Measurements from ENCODE around the gene AGAP1.

Gene AGAP1

DNA sequence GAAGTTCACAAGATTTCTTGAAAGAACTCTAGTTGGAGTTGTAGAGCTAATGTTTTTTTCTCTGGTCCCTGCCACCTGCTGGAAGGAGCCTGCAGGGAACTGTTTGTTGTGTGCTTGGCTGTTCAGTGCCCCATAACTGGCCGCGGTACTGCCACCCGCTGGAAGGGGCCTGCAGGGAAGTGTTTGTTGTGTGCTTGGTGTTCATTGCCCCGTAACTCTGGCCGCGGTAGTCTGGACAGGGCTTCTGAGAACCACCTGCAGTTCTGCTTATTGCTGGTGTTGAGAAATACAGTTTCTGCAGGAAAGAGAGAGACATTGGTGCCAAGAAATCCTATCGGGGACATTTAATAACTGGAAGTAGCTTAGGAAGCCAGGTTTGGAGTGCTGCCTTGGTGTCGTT, 58.1 kb downstream of the AGAP1 start:
- DNase-seq, result peak in 1 of 5 experiments; percentile 4

DNA sequence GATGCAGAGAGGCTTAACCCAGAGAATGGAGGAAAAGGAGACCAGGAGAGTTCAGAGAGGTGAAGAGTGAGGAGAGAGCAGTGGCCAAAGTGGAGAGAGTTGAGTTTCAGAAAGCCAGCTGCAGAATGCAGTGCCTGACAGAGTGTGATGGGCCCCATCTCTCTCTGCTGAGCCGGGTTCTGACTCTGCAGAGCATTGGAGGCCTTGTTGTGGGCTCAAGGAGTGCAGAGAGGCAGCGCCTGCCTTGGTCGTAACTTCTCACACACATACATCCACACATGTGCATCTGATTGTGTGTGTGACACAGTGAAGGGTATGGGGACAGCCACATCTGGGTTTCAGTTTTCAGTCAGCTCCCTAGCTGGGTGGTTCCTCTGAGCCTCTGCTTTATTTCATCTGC, 58.8 kb downstream of the AGAP1 start:
- no peak for DNase-seq

DNA sequence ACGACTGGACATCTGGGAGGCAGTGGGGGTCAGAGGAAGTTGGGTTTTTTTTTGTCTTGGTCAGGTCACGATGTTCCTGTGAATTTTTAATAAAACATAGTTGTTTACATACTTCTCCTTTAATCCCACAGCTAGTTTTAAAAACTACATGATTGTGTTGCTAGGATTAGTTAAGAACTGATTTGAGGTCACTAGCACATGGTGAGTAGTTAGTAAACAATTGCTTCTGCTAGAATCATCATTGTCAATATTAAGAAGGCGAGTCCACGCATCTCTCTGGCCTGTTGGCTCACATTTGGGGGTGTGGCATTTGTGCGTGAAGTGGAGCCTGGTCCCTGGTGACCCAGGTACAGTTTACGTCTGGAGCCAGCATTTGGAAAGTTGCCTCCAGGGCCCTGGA, 59.4 kb downstream of the AGAP1 start:
- no peak for DNase-seq

DNA sequence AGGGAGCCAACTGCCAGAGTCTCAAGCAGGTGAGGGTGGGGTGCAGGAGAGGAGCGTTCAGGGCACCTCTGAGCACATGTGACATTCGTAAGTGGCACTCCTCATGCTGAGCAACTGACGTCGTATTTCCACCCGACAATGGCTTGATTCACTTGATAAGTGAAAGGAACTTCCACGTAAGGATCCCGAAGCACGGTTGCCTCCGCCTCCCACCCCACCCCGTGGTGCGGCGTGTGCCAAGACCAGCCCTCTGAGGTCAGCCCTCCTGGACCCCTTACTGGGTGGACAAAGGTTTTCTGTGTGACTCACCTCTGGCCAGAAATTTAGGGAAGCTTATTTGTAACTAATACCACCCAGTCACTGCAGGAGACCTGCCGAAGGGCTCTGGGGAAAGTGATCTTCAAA, 59.9 kb downstream of the AGAP1 start:
- DNase-seq, result no peak

DNA sequence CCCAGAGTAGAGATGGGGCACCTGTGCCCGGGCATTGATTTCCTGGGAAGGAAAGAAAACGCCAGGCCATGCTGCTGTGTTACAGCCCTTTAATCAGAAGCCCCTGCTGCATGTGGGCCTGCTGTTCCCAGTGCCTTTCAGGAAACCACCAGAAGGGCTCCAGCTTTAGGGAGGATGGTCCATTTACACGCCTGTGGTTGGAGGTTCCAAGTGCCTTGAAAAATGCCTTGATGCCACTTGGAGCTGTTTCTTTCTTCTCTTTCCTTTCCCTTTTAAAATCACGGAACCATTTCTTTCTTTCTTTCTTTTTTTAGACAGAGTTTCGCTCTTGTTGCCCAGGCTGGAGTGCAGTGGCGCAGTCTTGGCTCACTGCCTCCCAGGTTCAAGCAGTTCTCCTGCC, 60.5 kb downstream of the AGAP1 start:
- no peak for DNase-seq

DNA sequence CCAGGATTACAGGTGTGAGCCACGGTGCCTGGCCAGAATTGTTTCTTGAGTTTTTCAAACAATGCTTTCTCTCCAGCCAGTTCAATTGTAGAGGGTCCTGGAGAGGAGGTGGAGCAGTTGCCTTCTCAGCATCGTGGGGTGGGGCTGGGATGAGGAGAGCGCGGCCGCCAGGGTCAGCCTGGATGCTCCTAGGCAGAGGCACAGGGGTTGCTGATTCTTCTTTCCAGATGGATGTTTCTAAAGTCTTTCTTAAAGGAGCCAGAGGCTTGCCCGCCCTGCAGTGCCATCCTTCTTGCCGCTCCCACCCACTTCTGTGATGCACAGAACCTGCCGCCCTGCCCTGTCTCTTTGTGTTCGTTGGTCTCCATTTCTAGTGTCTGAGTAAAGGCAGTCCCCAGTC, 61.1 kb downstream of the AGAP1 start:
- no peak for DNase-seq

DNA sequence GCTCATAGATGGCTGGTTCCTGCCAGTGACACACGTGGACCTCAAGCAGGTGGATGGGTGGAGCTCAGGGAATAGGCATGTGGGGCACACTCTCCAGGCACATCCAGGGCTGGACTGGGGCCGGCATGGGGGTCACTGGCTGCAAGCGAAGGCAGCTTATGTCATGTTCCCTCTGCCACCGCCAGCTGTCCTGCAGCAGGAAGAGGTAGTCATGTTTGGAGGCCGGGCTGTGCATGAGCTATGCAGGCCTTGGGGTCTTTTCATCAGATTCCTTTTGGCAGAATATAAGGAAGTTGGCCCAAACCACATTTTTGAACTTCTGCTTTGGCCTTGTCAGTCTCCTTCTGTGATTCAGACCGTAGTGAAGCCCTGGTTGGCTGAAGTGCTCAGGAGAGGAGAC, 61.5 kb downstream of the AGAP1 start:
- no peak for DNase-seq

DNA sequence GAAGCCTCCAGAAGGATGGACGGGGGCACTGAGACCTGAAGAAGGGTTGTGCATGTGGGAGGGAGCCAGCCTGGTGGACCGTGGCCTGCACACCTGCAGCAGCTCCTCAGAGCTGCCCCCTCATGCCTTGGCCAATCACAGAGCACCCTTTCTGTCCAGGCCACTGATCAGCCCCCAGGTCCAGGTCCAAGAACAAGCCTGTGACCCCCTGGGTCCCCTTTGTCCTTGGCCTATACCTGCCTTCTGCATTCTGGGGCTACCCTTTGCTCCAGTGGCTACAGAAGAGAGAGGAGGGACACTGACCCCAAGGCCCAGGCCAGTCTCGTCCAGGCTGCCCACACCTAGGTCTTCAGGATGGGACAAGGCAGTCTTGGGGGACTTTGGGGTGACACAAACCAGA, 62.2 kb downstream of the AGAP1 start:
- no peak for DNase-seq

DNA sequence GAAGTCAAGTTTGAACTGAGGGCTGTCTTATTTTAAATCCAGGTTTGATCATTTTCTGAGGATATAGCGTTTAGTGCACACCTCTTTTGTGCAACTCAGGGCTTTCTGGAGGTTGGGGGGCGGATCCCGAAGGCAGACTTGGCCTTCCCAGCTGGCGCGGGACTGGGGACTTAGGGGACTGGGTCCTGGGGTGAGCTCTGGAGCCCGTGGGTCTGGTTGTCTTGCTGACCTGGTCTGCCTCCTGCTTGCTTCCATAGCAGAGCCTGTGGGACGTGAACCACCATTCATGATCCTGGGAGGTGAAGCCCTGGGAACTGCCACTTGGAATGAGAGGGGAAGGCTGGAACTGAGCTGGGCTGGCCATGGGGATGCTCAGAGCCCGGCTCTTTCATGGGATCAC, 63.1 kb downstream of the AGAP1 start:
- no peak for DNase-seq

DNA sequence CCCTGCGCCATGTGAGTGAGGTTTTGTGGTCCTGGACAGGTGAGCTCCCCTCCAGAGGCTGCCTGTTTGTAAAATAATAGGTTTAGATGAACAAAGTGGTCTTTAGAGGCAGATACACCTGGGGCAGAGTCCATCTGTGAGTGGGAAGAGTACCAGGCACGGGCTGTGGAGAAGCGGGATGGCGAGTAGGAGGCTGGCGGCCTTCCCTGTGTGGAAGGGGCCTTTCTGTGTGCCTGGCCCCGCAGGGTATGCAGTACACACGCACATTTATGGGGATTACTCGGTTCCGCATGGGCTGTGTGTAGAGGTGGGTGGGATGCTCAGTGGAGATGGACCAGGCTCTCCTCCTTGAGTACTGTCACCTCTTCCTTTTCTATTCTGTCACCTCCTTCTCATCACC, 64.1 kb downstream of the AGAP1 start:
- DNase-seq, result no peak

DNA sequence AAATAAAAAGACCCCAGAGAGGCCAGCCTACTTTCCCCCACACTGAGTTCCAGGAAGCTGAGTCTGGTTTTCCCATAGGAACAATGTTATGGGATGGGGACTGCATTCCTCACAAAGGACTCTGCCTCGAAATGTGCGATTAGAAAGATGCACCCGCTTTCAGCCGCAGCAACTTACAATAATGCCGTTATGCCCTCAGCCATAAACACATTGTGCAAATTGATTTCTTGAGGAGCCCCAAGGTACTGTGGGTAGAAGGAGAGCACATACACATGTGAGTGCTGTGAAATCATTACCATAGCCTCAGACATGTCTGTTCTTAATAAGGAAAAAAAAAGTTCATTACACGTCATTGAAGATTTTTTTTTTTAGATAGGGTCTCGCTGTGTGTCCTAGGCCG, 64.7 kb downstream of the AGAP1 start:
- DNase-seq, result no peak

DNA sequence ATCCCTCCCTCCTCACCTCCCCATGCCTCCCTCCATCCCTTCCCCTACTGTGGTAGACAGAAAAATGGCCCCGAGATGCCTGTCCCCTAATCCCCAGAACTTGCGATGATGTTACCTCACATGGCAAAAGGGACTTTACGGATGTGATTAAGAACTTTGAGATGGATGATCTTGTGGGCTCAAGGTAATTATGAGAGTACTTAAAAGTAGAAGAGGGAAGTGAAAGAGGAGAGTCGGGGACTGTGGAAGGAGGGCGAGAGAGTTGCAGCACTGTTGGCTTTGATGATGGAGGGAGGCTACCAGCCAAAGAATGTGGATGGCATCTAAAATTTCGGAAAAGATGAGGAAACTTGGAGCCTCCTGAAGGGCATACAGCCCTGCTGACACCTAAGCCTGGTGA, 66.5 kb downstream of the AGAP1 start:
- DNase-seq, result no peak

DNA sequence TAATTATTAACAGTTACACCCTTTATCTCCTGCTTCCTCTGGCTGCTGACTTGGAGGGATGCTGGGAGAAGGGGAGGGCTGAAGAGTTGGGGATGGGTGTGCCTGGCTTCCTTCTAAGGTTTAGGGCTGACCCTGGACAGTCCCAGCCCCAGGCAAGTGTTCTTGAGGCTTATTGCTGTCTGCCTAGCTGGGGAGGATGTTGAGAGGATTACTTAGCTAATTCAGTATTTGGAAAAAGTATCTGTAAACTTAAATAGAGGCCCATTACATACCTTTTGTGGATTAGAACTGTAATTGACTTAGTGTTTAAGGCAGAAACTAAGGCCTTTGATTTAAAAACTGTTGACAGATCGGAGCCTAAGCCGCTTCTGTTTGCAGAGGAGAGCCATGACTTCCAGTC, 67.6 kb downstream of the AGAP1 start:
- no peak for DNase-seq

DNA sequence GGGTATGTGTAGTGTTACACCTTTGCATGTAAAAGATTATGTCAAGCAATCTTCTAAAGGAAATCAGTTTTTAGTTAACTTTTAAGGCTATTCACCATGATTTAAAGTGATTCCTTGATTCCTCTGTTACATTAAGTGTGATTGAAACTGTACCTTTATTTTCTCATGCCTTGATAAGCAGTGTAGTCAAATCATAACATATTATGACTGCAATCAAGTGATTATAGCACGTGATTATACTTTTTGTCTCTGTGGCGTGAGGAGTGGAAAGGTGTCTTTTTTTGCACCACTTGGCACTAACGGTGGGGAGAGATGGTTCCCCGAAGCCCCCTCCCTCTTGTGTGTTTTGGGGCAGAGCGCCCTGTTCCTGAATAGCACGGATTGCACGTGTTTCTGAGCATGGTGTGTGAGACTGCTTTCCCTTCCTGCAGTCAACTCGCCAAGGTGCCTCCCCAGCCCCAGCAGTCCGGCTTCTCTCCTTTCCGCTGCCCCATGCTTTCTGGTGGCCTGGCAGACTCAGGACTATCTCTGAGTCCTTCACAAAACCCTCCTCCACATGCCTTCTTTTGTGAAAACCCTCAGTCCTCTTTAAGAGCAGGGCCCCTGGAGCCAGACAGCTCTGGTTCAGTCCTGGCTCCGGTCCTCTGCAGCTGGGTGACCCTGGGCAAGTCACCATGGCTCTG, 68.4 kb downstream of the AGAP1 start:
- no peak for DNase-seq

DNA sequence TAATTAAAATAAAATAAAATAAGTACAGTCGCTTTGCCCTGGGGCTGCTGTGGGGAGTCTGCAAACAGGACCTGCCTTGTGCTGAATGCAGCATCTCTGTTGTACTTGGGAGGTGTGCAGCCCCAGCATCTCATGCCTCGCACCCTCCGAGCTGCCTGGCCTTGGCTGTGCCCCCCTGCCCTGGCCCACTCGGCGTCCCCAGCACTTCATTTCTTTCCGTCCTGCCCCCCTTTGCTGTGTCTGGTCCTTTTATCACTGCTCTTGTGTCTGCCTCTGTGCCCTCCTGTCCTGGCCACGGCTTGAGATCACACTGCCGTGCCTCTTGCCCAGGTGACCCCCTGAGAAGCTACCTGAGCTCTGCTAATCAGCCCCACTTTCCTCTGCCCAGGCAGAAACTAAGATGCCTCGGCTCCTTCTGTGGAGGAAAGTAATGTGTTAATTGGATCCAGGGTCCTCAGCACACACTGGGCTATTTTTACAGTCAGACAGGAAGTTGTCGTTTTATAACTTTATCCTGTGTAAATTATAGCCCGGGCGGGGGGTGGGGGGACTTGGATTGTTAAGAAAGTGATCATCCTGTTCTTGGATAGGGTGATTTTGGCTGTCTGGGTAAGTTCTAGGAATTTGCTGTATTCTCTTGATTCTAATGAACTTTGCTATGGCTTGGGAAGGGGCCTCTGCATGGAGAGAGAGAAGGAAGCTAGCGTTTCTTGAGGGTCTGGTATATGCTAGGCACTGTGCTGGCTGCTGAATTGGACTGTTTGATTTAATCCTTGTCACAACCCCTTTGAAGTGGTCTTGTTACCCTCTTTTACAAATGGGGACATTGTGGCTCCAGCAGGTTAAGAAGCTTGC, 69.4 kb downstream of the AGAP1 start:
- DNase-seq, result no peak

DNA sequence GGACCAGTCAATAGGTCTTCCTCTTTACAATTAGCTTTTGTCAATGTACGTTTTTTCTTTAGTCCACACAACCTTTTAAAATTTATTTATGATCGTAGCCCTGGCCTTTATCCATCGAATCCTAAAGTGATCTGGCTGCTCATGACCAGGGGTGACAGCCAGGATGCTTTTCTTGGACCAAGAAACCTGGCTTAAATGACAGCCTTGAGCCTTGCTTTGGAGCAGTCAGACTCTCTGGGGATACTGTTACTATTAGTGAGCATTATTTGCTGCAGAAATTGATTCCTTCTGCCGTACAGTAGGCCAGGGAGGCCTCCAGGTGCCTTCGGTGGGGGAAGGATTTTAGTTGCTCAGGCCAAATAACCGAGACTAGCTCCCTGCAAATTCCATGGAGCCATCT, 70.2 kb downstream of the AGAP1 start:
- no peak for DNase-seq

DNA sequence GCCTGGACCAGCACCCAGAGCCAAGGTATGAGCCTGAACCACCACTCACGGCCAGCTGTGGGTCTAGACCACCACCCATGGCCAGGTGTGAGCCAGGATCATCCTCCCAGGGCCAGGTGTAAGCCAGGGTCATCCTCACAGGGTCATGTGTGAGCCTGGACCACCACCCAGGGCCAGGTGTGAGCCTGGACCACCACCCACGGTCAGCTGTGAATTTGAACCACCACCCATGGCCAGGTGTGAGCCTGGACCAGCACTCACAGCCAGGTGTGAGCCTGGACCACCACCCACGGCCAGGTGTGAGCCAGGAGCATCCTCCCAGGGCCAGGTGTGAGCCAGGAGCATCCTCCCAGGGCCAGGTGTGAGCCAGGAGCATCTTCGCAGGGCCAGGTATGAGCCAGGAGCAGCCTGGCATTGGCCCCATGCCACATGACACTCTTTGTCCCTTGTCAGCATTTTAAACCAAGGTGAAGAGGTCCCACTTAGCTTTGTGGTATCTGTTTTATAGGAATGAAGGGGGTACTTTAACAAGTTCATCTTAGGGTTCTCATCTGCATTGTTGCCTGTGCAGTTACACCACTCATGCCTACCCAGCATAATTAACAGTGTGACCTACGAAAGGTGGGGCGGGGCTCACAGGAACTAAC, 71.2 kb downstream of the AGAP1 start:
- no peak for DNase-seq

DNA sequence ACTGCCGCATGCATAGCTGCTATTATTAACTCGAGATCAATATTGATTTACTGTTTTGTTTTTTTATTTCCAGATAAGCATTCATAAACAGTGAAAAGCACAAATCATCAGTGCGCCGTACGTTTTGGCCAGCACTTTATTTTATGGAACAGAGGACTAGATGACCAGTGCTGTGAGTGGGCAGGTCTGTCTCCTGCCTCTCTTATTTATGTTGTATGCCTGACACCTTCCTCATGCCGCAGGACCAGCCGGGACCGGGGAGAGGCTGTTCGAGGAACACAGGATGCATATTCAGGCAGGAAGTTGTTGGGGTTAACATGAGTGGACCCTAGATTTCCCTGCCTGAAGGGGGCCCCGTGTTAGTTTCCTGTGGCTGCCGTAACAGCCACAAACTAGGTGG, 72.6 kb downstream of the AGAP1 start:
- no peak for DNase-seq

DNA sequence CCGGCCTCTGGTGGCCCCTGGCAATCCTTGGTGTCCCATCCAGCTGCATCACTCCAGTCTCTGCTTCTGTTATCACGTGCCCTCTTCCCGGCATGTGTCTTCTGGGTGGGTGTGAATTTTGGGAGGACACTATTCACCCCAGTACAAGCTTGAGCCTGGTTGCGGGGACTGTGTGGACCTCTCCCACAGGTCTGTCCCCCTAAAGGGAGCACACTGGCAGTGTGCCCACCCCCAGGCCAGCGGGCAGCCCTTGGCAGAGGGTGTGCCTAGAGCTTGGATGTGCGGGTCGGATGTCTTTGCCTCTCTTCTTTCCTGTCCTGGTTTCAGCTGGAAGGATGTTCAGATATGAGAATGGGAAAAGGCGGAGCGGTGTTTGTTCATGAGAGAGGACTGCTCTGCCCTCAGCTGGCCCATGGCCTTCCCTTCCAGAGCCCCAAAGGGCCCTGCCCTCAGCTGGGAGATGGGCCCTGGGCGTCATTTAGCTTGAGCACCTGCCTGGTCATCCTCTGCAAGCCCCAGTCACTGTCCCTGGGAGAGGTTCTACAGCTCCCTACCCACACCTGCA, 73.2 kb downstream of the AGAP1 start:
- no peak for DNase-seq

DNA sequence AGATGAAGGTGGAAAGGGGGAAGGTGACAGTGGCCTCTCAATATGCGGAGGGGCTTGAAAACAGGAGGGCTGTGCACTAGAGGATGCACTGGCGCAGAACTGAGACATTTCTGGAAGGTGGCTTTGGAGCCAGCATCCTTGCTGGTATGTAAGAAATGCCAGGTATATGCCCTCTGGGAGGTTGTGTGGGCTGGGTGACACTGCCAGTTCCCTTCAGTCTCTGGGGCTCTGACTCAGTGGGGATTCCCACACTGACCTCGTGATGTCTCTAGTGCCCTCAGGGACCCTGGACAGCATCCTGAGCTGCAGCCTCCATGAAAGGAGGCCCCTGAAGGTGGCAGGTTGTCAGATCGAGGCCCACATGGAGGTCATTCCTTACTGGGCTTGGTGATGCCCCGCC, 74.0 kb downstream of the AGAP1 start:
- no peak for DNase-seq

DNA sequence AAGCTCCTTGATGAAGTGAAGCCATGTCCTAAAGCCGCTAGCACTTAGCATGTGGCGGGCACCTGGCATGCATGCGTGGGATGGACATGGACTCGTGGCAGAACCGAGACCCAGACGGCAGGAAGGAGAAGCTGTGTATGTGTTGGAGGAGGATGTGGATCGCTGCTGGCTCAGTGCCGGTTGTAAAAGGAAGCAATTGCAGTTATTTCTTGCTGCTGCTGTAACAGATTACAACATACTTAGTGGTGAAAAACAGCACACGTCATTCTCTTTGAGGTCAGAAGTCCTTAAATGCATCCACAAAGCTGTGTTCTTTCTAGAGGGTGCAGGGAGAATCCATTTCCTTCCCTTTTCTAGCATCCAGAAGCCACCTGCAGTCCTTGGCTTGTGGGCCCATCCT, 74.6 kb downstream of the AGAP1 start:
- DNase-seq, result no peak

DNA sequence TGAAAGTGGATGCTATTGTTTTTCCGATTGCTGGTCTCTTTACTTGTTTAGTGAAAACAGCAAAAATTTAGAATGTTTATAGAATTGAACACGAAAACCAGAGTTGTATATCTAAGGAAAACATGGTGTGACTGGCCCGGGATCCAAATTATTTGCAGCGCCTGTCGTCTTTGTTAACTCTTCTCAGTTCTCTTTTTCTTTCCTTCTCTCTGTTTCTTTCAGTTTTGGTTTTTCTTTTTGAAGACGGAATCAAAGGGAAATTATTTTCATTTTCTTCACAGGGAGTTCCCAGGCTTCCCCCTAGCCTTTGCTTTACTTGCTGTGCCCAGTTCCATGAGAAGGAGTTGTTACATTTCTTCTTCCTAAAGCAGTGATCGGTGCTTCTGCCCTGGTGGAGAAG, 76.0 kb downstream of the AGAP1 start:
- no peak for DNase-seq

DNA sequence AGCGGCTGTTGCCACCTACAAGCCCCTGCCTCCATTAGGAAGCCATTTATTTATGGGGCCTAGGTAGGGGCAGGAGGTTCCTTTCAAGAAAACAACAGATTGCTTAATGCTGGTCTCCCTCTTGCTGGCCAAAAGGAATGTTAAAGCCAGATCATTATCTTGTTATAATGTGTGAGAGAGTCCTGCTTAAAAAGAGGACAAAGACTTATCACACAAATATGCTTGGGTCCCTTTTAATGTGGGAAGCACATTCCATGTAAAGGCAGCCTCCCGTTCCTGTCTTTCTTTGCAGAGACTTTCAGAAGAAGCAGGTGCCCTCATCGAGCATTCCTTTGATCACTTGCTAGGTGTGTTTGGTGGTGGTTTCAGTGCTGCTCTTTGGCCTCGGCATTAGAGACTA, 76.4 kb downstream of the AGAP1 start:
- no peak for DNase-seq

Data from T-helper 2 cell (primary cell).